Fibroblast of skin of right quadriceps (primary cell): ENCODE measurements around the gene CFAP52.
"Not testable (repeated sequence)": the region's sequence is repeated elsewhere in the genome, so short reads cannot be mapped to it uniquely, and the experiment has no call there.

Experiments
- DNase-seq: peaks from one replicate; pipeline ENCODE4 v3.0.0-alpha.2; 2013

The CFAP52 gene

DNA sequence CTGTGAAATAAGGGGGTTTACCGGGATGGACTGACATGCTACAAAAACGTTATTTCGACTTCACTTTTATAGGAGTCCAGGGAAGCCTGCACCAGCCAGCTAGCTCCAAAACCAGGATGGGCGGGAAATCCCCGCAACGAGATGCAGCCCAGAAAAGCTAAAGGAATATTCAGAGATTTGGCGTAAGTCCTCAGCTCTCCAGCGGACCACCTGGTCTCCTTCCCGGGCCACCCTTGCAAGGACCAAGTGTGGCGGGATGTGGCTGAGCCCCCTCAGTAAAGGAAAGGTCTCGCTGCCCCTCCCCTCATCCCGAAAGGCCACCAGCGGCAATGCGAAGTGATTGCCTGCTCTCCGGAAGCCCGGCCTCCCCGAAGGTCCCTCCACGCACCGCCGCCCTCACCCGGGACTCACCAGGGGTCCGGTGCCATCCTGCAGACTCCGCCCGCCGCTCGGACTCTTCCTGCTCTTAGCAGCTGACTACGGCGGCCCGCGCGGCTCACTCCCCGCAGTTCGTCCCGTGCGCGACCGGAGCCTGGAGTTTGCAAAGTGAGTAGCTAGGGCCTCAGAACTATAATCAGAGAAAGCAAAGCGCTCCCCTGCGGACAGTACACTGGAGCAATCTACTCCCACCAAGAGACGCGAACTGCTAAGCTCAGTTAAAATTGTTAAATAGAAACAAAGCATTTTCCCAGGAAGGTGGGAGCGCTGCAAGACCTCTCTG, 901 bp upstream of the CFAP52 start, which contains the start of gene STX8:
STX8 (minus strand) TSS at position 440 of the 721 bp plus-strand sequence; CDS start at position 428, 12 bp downstream.
- peak; percentile 87 for DNase-seq

DNA sequence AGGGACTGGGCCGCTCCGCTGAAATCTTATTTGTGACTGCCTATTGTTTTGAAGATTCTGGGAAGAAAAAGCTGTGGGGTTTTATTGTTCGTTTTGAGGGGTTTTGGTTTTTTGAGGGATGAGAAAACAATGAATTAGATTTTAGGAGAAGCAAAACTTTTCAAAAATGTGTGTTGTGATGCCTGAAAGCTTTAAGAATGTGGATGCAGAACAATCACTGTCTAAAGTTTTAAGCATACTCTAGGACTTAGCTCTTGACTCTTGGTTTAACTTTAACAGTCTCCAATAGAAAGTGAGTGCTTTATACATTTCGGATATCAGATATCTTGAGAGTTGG, 899 bp downstream of the CFAP52 start:
- DNase-seq = no peak

DNA sequence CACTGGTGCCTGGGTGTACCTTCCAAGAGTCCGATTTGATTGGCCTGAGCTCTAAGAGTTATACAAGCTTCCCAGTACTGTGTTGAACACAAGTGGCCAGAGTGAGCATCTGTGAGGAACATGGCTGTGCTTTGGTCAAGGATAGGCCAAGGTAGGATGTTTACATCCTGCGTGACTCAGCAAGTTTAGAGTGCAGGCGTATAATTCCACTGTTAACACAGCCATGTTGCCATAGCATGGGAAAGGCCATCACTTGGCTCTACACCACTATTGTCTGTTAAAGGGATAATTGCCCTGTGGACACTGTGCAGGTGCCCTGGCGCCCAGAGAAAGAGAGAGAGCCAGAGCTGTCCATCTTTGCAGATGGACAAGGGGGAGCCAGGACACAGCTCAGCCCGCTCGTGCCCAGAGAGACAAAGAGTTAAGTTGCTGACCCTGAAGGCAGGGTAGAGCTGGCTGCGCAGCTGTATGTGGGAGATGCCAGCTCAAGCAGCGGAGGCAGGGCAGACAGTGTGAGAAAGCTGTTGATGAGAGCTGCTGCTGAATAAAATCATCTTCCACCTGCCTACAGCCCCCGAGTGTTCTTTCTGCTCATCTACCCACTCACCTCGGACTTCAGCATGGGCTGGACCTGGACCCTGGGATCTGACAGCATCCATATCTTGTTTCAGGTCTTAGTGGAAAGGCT, 11.7 kb downstream of the CFAP52 start:
- DNase-seq = no peak

DNA sequence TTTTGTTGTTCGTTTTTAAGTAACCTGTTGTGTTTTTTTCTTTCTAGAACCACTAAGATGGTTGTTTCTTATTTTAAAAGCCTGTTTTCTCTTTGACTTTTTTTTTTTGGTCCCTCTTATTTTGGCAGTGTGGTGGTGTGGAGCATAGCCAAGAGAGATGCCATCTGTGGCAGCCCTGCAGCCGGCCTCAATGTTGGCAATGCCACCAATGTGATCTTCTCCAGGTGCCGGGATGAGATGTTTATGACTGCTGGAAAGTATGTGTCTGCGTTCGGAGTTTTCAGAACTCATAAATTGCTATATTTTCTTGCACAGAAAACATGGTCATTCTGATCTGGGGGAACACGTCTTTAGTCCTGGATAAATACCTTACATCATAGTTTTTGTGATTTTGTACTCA, 17.6 kb downstream of the CFAP52 start:
- no peak for DNase-seq

GRCh38 chr17:9597638-9598037, 21.2 kb downstream of the CFAP52 start:
- not testable (repeated sequence) for DNase-seq

GRCh38 chr17:9598661-9599060, 22.2 kb downstream of the CFAP52 start:
- DNase-seq = no peak

- not testable (repeated sequence) for DNase-seq
Measured at GRCh38 chr17:9604583-9604982, 28.1 kb downstream of the CFAP52 start.

DNA sequence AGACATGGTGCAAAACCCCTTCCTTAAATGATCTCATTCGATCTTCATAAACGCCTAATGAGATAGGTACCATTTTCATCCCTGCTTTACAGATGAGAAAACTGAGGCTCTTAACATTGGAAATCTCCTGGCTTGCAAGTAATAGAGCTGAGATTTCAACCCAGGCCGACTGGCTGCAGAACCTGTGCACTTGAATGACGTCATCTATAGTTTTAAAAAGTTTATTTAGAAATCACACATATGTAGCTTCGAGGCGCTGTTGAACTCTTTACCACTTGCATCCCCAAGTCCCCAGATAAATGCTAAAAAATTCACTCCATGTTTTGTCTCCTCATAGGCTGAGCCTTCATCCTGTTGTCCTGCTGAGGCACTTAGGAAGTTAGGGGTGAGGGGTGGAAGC, 30.0 kb downstream of the CFAP52 start:
- DNase-seq = no peak

- DNase-seq = not testable (repeated sequence)
Measured at GRCh38 chr17:9607058-9607457, 30.6 kb downstream of the CFAP52 start.

DNA sequence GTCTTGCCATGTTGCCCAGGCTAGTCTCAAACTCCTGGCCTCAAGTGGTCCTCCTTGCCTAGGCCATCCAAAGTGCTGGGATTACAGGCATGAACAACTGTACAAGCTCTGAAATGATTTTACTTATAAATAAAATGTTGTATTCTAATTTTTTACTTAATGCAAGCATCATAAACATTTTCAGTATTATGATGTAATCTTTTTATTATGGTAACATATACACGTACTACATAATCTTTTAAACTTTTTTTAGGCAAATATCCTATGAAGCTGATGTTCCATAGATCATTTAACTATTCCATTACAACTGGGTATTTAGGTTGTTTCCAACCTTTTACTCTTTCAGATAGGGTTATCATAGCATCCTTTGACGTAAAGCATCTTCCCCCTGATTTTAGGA, 35.1 kb downstream of the CFAP52 start:
- DNase-seq = no peak

- DNase-seq = no peak
Measured at GRCh38 chr17:9612006-9612405, 35.6 kb downstream of the CFAP52 start.

GRCh38 chr17:9615486-9615885, 39.0 kb downstream of the CFAP52 start:
- no peak for DNase-seq

GRCh38 chr17:9622961-9623360, 46.5 kb downstream of the CFAP52 start:
- no peak for DNase-seq

- no peak for DNase-seq
Measured at GRCh38 chr17:9628509-9628908, 52.1 kb downstream of the CFAP52 start.

DNA sequence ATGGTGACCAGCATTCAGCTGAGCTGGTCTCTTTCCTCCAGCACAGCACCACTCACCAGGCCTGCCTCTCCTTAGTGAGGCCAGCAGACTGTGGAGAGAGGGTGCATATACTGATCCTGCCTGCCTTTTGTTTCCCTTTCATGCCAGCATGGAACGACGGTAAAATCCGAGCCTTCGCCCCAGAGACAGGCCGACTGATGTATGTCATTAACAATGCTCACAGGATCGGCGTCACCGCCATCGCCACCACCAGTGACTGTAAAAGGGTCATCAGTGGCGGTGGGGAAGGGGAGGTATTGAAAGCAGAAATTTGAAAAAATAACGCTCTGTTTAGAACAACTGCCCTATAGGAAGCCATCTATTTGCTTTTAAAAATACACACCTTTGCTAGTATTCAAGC, 56.3 kb downstream of the CFAP52 start:
- DNase-seq = no peak

DNA sequence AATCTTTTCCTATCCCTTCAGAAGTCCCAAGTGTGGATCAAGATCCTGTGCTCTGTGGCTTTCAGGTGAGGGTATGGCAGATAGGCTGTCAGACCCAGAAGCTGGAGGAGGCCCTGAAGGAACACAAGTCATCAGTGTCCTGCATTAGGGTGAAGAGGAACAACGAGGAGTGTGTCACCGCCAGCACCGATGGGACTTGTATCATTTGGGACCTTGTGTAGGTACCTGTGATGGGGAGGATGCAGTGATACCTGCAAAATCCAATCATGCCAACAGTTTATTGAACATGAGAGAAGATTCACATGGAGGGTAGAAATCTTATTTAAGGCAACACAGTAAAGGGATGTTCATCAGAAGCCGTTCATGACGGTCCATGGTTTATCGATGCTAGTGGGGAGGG, 58.9 kb downstream of the CFAP52 start:
- DNase-seq = no peak

DNA sequence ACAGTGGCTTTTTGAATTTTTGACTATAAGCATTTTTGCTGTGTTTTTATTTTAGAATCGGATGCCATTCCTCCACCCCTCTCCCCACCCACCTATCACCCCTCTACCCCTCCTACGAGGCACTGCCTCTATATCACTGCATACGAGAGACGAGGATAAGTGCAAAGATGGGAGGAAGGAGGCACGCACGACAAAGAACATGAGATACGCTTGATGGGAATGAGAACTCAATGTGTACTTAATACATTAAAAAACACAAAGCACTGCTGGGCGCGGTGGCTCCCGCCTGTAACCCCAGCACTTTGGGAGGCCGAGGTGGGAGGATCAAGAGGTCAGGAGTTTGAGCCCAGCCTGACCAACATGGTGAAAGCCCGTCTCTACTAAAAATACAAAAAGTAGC, 60.1 kb downstream of the CFAP52 start:
- no peak for DNase-seq

DNA sequence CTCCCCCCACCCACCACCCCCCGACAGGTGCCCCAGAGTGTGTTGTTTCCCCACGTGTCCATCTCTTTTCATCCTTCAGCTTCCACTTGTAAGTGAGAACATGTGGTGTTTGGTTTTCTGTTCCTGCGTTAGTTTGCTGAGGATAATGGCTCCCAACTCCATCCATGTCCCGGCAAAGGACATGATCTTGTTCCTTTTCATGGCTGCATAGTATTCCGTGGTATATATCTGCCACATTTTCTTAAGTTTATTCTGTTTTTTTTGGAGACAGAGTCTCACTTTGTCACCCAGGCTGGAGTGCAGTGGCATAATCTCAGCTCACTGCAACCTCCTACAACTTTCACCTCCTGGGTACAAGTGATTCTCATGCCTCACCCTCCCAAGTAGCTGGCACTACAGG, 63.9 kb downstream of the CFAP52 start:
- DNase-seq = not testable (repeated sequence)

DNA sequence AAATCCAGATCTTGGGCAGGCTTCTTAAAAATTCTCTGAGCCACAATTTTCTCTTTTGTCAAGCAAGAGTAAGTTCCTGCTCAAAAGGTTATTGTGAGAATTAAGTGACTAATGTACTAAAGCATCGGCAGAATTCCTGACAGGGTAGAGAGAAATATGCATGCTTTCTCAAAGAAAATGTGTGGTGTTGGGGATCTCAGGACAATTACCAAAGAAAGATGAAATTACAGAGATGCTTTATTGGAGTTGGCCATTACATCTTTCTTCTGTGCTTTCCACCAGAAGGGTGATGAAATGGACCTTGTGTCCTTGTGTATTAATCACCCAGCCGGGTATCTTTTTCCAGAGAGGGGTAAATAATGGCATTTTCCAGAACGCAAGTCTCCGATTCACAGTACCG, 67.2 kb downstream of the CFAP52 start:
- peak; percentile 19 for DNase-seq

GRCh38 chr17:9644910-9645751, 68.7 kb downstream of the CFAP52 start, which contains the start of gene USP43:
TSS of gene USP43 (plus strand) at chr17:9645517. CDS start at chr17:9645633, 116 bp downstream.
- DNase-seq = peak; percentile 14

- no peak for DNase-seq
Measured at GRCh38 chr17:9645851-9646545, 69.6 kb downstream of the CFAP52 start.

DNA sequence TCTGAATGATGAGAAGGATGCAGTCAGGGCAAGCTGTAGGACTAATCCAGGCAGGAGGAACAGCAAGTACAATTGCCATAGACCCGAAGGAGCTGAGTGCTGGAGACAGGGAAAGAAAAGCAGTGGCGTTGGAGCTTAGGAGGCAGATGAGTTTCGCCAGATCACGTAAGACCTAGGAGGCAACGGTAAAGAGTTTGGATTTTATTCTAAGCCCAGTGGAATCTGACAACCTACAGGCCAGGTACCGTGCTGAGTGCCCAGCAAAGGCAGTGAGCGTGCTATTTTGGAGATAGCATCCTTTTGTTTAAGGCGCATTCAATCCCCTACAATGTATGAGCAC, 70.1 kb downstream of the CFAP52 start:
- DNase-seq = no peak

GRCh38 chr17:9647014-9647413, 70.6 kb downstream of the CFAP52 start:
- no peak for DNase-seq
